PFSK-1 (cell line): ENCODE results near the gene THEMIS. TPM values are rescaled to one million over a fixed set of nuclear protein-coding genes. Genes with fewer than 3 reads are reported as not detected.

Experiments
- FOXP2 ChIP-seq: optimal IDR thresholded peaks from 2 replicates; pipeline ENCODE3; 2011; ENCODE audit warnings: borderline replicate concordance, control low read depth, inconsistent platforms; ENCODE audit not compliant: insufficient read depth; ENCODE audit errors: extremely low read length, extremely low read depth
- POLR2AphosphoS5 ChIP-seq: IDR thresholded peaks from 2 replicates; pipeline ENCODE4 v1.6.1; 2012; ENCODE audit warnings: low read depth, mild to moderate bottlenecking, control low read depth, low read length, moderate library complexity
- REST ChIP-seq, 2 experiments: IDR thresholded peaks; 2 replicates each; pipeline versions ENCODE4 v1.6.1 to v1.8.0; 2011 to 2012; ENCODE audit warnings: low read depth in 2 of 2, low read length in 2 of 2, control low read depth in 1 of 2, inconsistent platforms in 1 of 2, mild to moderate bottlenecking in 1 of 2, moderate library complexity in 1 of 2; ENCODE audit not compliant: insufficient read depth in 1 of 2
- SIN3A ChIP-seq: IDR thresholded peaks from 2 replicates; pipeline ENCODE4 v1.6.1; 2012; ENCODE audit warnings: mild to moderate bottlenecking, low read length, moderate library complexity, borderline replicate concordance; ENCODE audit not compliant: insufficient read depth
- TAF1 ChIP-seq: IDR thresholded peaks from 2 replicates; pipeline ENCODE4 v1.6.1; 2012; ENCODE audit warnings: low read length, control low read depth, borderline replicate concordance; ENCODE audit not compliant: insufficient read depth
- polyA plus RNA-seq: library from polyadenylated mRNA; unstranded; fragments of >200 nt; gene quantifications from one replicate; pipeline ENCODE4 v1.2.1, GENCODE V29; 2012; ENCODE audit warnings: low read depth, missing spikeins; ENCODE audit not compliant: insufficient read length

THEMIS gene
- polyA plus RNA-seq: not detected

GRCh38 chr6:127900935-127901334 is at the start of gene THEMIS:
Gene THEMIS (minus strand): TSS chr6:127901058. CDS start chr6:127900932, 126 bp downstream.
- TF ChIP-seq FOXP2: no peak
- TF ChIP-seq TAF1: no peak
- no peak for TF ChIP-seq POLR2AphosphoS5
- no peak for TF ChIP-seq SIN3A
- no peak for TF ChIP-seq REST (IDR thresholded peaks at IDR 0.05; ENCODE audit: insufficient read depth in 1 of 2, low read depth in 2 of 2, low read length in 2 of 2)

- TF ChIP-seq FOXP2 (no peak), SIN3A (no peak), REST (IDR thresholded peaks at IDR 0.05; ENCODE audit: insufficient read depth in 1 of 2, low read depth in 2 of 2, low read length in 2 of 2) (no peak), TAF1 (no peak), POLR2AphosphoS5 (no peak)
These were observed 48.4 kb upstream of the THEMIS start for GRCh38 chr6:127949251-127949650.

GRCh38 chr6:127946388-127946787 is 45.5 kb upstream of the THEMIS start:
- TF ChIP-seq TAF1 (no peak), SIN3A (no peak), FOXP2 (no peak), REST (IDR thresholded peaks at IDR 0.05; ENCODE audit: insufficient read depth in 1 of 2, low read depth in 2 of 2, low read length in 2 of 2) (no peak), POLR2AphosphoS5 (no peak)

- TF ChIP-seq POLR2AphosphoS5 (no peak), FOXP2 (no peak), SIN3A (no peak), REST (IDR thresholded peaks at IDR 0.05; ENCODE audit: insufficient read depth in 1 of 2, low read depth in 2 of 2, low read length in 2 of 2) (no peak), TAF1 (no peak)
These were observed 44.7 kb upstream of the THEMIS start for GRCh38 chr6:127945434-127946097.

GRCh38 chr6:127941228-127941627 is 40.4 kb upstream of the THEMIS start:
- TF ChIP-seq REST (IDR thresholded peaks at IDR 0.05; ENCODE audit: insufficient read depth in 1 of 2, low read depth in 2 of 2, low read length in 2 of 2) (no peak), SIN3A (no peak), POLR2AphosphoS5 (no peak), FOXP2 (no peak), TAF1 (no peak)
